Measurements from ENCODE around the gene UBE2H.
"Not testable (repeated sequence)": the region's sequence is repeated elsewhere in the genome, so short reads cannot be mapped to it uniquely, and the experiment has no call there.

The UBE2H gene

GRCh38 chr7:129840757-129841156, 112.0 kb downstream of the UBE2H start:
- DNase-seq: no peak

GRCh38 chr7:129836983-129837382, 115.8 kb downstream of the UBE2H start:
- no peak for DNase-seq

GRCh38 chr7:129835569-129835968, 117.2 kb downstream of the UBE2H start:
- DNase-seq: peak; percentile 16 to 81 (median 70)

GRCh38 chr7:129833353-129833752, 119.4 kb downstream of the UBE2H start:
- not testable (repeated sequence) for DNase-seq

- no peak for DNase-seq
Measured at GRCh38 chr7:129832701-129833227, 120.0 kb downstream of the UBE2H start.

- no peak for DNase-seq
Measured at GRCh38 chr7:129832282-129832681, 120.5 kb downstream of the UBE2H start.

GRCh38 chr7:129831424-129832058, 121.2 kb downstream of the UBE2H start:
- DNase-seq: no peak

GRCh38 chr7:129830949-129831348, 121.8 kb downstream of the UBE2H start:
- DNase-seq: no peak

- DNase-seq: peak in 2 of 3 experiments; percentile 40 to 92
Measured at GRCh38 chr7:129829737-129830631, 122.8 kb downstream of the UBE2H start.

- peak in 1 of 3 experiments; percentile 86 for DNase-seq
Measured at GRCh38 chr7:129828989-129829736, 123.6 kb downstream of the UBE2H start.

GRCh38 chr7:129828078-129828762, 124.5 kb downstream of the UBE2H start:
- DNase-seq: no peak

GRCh38 chr7:129827467-129827990, 125.2 kb downstream of the UBE2H start:
- no peak for DNase-seq

GRCh38 chr7:129826895-129827294, 125.9 kb downstream of the UBE2H start:
- DNase-seq: not testable (repeated sequence)

GRCh38 chr7:129825209-129825970, 127.4 kb downstream of the UBE2H start:
- peak; percentile 92 to 99 (median 97) for DNase-seq

- peak; percentile 89 to 97 (median 96) for DNase-seq
Measured at GRCh38 chr7:129824291-129825208, 128.2 kb downstream of the UBE2H start.

GRCh38 chr7:129823143-129823542, 129.6 kb downstream of the UBE2H start:
- DNase-seq: not testable (repeated sequence)

- no peak for DNase-seq
Measured at GRCh38 chr7:129821476-129821875, 131.3 kb downstream of the UBE2H start.

GRCh38 chr7:129816742-129817141, 136.0 kb downstream of the UBE2H start:
- no peak for DNase-seq

GRCh38 chr7:129807863-129808262, 144.9 kb downstream of the UBE2H start:
- no peak for DNase-seq

Measured in NCI-H1417 (cell line).